Measurements from ENCODE around the gene ZSCAN10. TPM values are rescaled to one million over a fixed set of nuclear protein-coding genes. Genes with fewer than 3 reads are reported as not detected.

ZSCAN10 gene
- total RNA-seq, result not detected in 2 replicates

GRCh38 chr16:3098459-3099394 is at the start of gene ZSCAN10:
Gene ZSCAN10 (minus strand): TSS chr16:3099294. CDS start chr16:3092937, 6,357 bp downstream.

GRCh38 chr16:3134338-3135125 is 35.4 kb upstream of the ZSCAN10 start, which contains the start of gene ZNF213:
Gene ZNF213 (plus strand): TSS chr16:3135029. CDS start chr16:3137281, 2,252 bp downstream.

GRCh38 chr16:3112058-3112880 is 13.2 kb upstream of the ZSCAN10 start, which contains the start of gene ZNF205:
Gene ZNF205 (plus strand): TSS chr16:3112586. CDS start chr16:3113431, 845 bp downstream.

GRCh38 chr16:3065069-3065741 is 33.9 kb downstream of the ZSCAN10 start, which contains the start of gene IL32:
Gene IL32 (plus strand): TSS chr16:3065640. CDS start chr16:3065812, 172 bp downstream.

GRCh38 chr16:3045758-3046640 is 53.1 kb downstream of the ZSCAN10 start, which contains the start of gene MMP25:
Gene MMP25 (plus strand): TSS chr16:3046561. CDS start chr16:3046918, 357 bp downstream.

Other genes starting within 250 kb of the ZSCAN10 start
- not detected in 2 replicates for gene PRSS22, start 241.1 kb downstream of the ZSCAN10 start, total RNA-seq
- 47.5 and 62.6 TPM in 2 replicates for gene FLYWCH2, start 216.1 kb downstream of the ZSCAN10 start, total RNA-seq
- 38.0 and 47.9 TPM in 2 replicates for gene FLYWCH1, start 187.4 kb downstream of the ZSCAN10 start, total RNA-seq
- under 0.01 TPM in 1 of 2 replicates, not detected in the other for gene KREMEN2, start 135.0 kb downstream of the ZSCAN10 start, total RNA-seq
- 0.79 and 1.1 TPM in 2 replicates for gene PAQR4, start 129.9 kb downstream of the ZSCAN10 start, total RNA-seq
- gene PKMYT1, start 118.8 kb downstream of the ZSCAN10 start, total RNA-seq, result 1.1 TPM in 1 of 2 replicates, not detected in the other
- gene CLDN9, start 86.4 kb downstream of the ZSCAN10 start, total RNA-seq, result under 0.01 TPM in 1 of 2 replicates, not detected in the other
- 0.09 and 0.16 TPM in 2 replicates for gene CLDN6, start 81.1 kb downstream of the ZSCAN10 start, total RNA-seq
- 49.5 and 111 TPM in 2 replicates for gene TNFRSF12A, start 78.9 kb downstream of the ZSCAN10 start, total RNA-seq
- 16.8 and 30.7 TPM in 2 replicates for gene HCFC1R1, start 75.4 kb downstream of the ZSCAN10 start, total RNA-seq
- gene THOC6, start 75.3 kb downstream of the ZSCAN10 start, total RNA-seq, result 17.8 and 20.2 TPM in 2 replicates
- 0.17 and 0.32 TPM in 2 replicates for gene BICDL2, start 62.4 kb downstream of the ZSCAN10 start, total RNA-seq
- under 0.01 TPM in 1 of 2 replicates, not detected in the other for gene MMP25, start 52.7 kb downstream of the ZSCAN10 start, total RNA-seq
- gene IL32, start 33.7 kb downstream of the ZSCAN10 start, total RNA-seq, result 2.7 and 5.2 TPM in 2 replicates
- 12.1 and 14.3 TPM in 2 replicates for gene ZNF205, start 13.3 kb upstream of the ZSCAN10 start, total RNA-seq
- gene ZNF213, start 35.7 kb upstream of the ZSCAN10 start, total RNA-seq, result 3.2 and 5.0 TPM in 2 replicates
- not detected in 2 replicates for gene OR1F1, start 88.9 kb upstream of the ZSCAN10 start, total RNA-seq
- 6.0 and 6.3 TPM in 2 replicates for gene ZNF200, start 135.9 kb upstream of the ZSCAN10 start, total RNA-seq
- under 0.01 and 0.09 TPM in 2 replicates for gene MEFV, start 157.3 kb upstream of the ZSCAN10 start, total RNA-seq
- 30.0 and 30.6 TPM in 2 replicates for gene ZNF263, start 184.2 kb upstream of the ZSCAN10 start, total RNA-seq
- gene TIGD7, start 206.1 kb upstream of the ZSCAN10 start, total RNA-seq, result 4.4 and 8.5 TPM in 2 replicates
- 16.7 and 18.3 TPM in 2 replicates for gene ZNF75A, start 206.2 kb upstream of the ZSCAN10 start, total RNA-seq